Motor neuron (in vitro differentiated cells): ENCODE results near the gene NSD2. TPM values are rescaled to one million over a fixed set of nuclear protein-coding genes. Genes with fewer than 3 reads are reported as not detected.

Source experiments
- ATAC-seq, 8 experiments: fragments of 200-7000 bp; cut with Tn5 transposase; replicated peaks in 6 of 8; 2 replicates each; pipeline ENCODE4 v1.8.0; 2021; ENCODE audit warnings: mild to moderate bottlenecking in 8 of 8, moderate library complexity in 8 of 8
- H3K27ac ChIP-seq, 2 donors: fragments of 250-450 bp; sonication (Bioruptor Pico); 2 replicates each; pipeline ENCODE4 v1.9.0; 2021; ENCODE audit warnings: antibody characterized with exemption in 2 of 2, mild to moderate bottlenecking in 2 of 2, moderate library complexity in 1 of 2
- H3K4me1 ChIP-seq, 2 donors: fragments of 250-450 bp; sonication (Bioruptor Pico); replicated peaks in 1 of 2; 2 replicates each; pipeline ENCODE4 v1.6.1; 2021; ENCODE audit warnings: antibody characterized with exemption in 2 of 2, mild to moderate bottlenecking in 2 of 2, moderate library complexity in 1 of 2
- H3K4me3 ChIP-seq, 5 donors: fragments of 250-450 bp; sonication (Bioruptor Pico); 2 replicates each; pipeline ENCODE4 v1.9.0; 2021; ENCODE audit warnings: antibody characterized with exemption in 5 of 5, mild to moderate bottlenecking in 5 of 5, moderate library complexity in 4 of 5
- WGBS, 10 experiments: fragments of 450-650 bp; shearing (Covaris generic); methylation state at CpG; one replicate each; pipeline ENCODE4 v1.0.0; 2022; 5-methylcytosine and 5-hydroxymethylcytosine counted together
- in situ Hi-C, 9 experiments: fragments of 400-800 bp; cut with MboI; loops; one replicate each; pipeline ENCODE4 v1.15.0; 2021; ENCODE audit warnings: low sequenced_read_pairs in 9 of 9, low pct_unique_long_range_greater_than_20kb in 2 of 9; ENCODE audit not compliant: unreplicated experiment in 9 of 9
- total RNA-seq, 8 experiments: library from RNA; unstranded; fragments of 300-600 nt; gene quantifications; 2 replicates each; pipeline versions ENCODE4 v1.2.3 to v1.2.4, GENCODE V29; 2022

The NSD2 gene
- total RNA-seq, 8 experiments from 2014 or later, result 2.9 to 118 (median 63.8) TPM

GRCh38 chr4:1874201-1874600 is 3.0 kb downstream of the NSD2 start:
- no peak for ATAC-seq
- WGBS, 10 experiments, result 80 to 100% (median 90%) methylated on average over 1 to 3 of the region's 3 CpGs; no CpG with 5 or more reads in 3 of the 10 experiments
- Histone ChIP-seq H3K27ac (no peak overlapping the region), H3K4me1 (peaks cover 14 to 24% of the 10 kb centered on the region in 2 donors), H3K4me3 (no peak overlapping the region)
- in situ Hi-C loops, result no loop called here

GRCh38 chr4:1879485-1879884 is 8.3 kb downstream of the NSD2 start:
- H3K27ac ChIP-seq, result peak overlapping the region in 1 of 2 donors; percentile 17
- 83 to 100% (median 100%) methylated on average over 1 to 2 of the region's 4 CpGs; no CpG with 5 or more reads in 7 of the 10 experiments for WGBS, 10 experiments

GRCh38 chr4:1880332-1880731 is 9.1 kb downstream of the NSD2 start:
- peak in 1 of 8 experiments; percentile 25 for ATAC-seq
- Histone ChIP-seq H3K27ac (no peak overlapping the region), H3K4me1 (peaks cover 8 to 13% of the 10 kb centered on the region in 2 donors), H3K4me3 (no peak overlapping the region)
- in situ Hi-C loops, result no loop called here
- 40 to 100% (median 80%) methylated on average over 1 of the region's 1 CpG; no CpG with 5 or more reads in 5 of the 10 experiments for WGBS, 10 experiments

More at GRCh38 chr4:1879485-1879884, 8.3 kb downstream of the NSD2 start:
- in situ Hi-C loops, result no loop called here
- Histone ChIP-seq H3K4me3 (no peak overlapping the region), H3K4me1 (peaks cover 8 to 13% of the 10 kb centered on the region in 2 donors)
- no peak for ATAC-seq

GRCh38 chr4:1882850-1883271 is 11.7 kb downstream of the NSD2 start:
- in situ Hi-C loops, result no loop called here
- Histone ChIP-seq H3K4me3 (no peak overlapping the region), H3K4me1 (peaks cover 8 to 13% of the 10 kb centered on the region in 2 donors), H3K27ac (no peak overlapping the region)
- WGBS, 10 experiments, result 100% methylated on average over 1 of the region's 1 CpG; no CpG with 5 or more reads in 6 of the 10 experiments
- no peak for ATAC-seq

GRCh38 chr4:1883583-1883982 is 12.4 kb downstream of the NSD2 start:
- 82 to 100% (median 91%) methylated on average over 2 to 7 of the region's 8 CpGs; no CpG with 5 or more reads in 2 of the 10 experiments for WGBS, 10 experiments
- H3K4me1 ChIP-seq, result peaks cover 8 to 13% of the 10 kb centered on the region in 2 donors
- no peak overlapping the region for H3K27ac ChIP-seq
- no peak overlapping the region for H3K4me3 ChIP-seq
- in situ Hi-C loops, result no loop called here
- ATAC-seq, result no peak

GRCh38 chr4:1885414-1885813 is 14.2 kb downstream of the NSD2 start:
- no peak for ATAC-seq
- Histone ChIP-seq H3K27ac (no peak overlapping the region), H3K4me3 (no peak overlapping the region), H3K4me1 (peaks cover 2% of the 10 kb centered on the region in 2 donors)
- 80 to 100% (median 96%) methylated on average over 1 to 2 of the region's 2 CpGs; no CpG with 5 or more reads in 6 of the 10 experiments for WGBS, 10 experiments
- in situ Hi-C loops, result no loop called here

GRCh38 chr4:1887052-1887451 is 15.9 kb downstream of the NSD2 start:
- in situ Hi-C loops, result no loop called here
- WGBS, 10 experiments, result 58 to 100% (median 70%) methylated on average over 1 to 2 of the region's 2 CpGs; no CpG with 5 or more reads in 2 of the 10 experiments
- no peak for ATAC-seq
- Histone ChIP-seq H3K4me3 (no peak overlapping the region), H3K4me1 (no peaks in the 10 kb centered on the region), H3K27ac (no peak overlapping the region)

- no peaks in the 10 kb centered on the region for H3K4me1 ChIP-seq
- ATAC-seq, result no peak
- no peak overlapping the region for H3K4me3 ChIP-seq
- in situ Hi-C loops, result no loop called here
- no peak overlapping the region for H3K27ac ChIP-seq
- WGBS, 10 experiments, result 96 to 100% (median 100%) methylated on average over 1 to 10 of the region's 11 CpGs; no CpG with 5 or more reads in 1 of the 10 experiments
These were observed 19.9 kb downstream of the NSD2 start for GRCh38 chr4:1890979-1891570.

GRCh38 chr4:1895971-1896657 is 24.9 kb downstream of the NSD2 start:
- in situ Hi-C loops, result no loop called here
- H3K4me1 ChIP-seq, result peaks cover 7 to 8% of the 10 kb centered on the region in 2 donors
- 67 to 100% (median 100%) methylated on average over 1 to 3 of the region's 8 CpGs; no CpG with 5 or more reads in 1 of the 10 experiments for WGBS, 10 experiments
- H3K4me3 ChIP-seq, result no peak overlapping the region
- ATAC-seq, result no peak
- no peak overlapping the region for H3K27ac ChIP-seq

GRCh38 chr4:1896658-1896991 is 25.4 kb downstream of the NSD2 start:
- Histone ChIP-seq H3K27ac (no peak overlapping the region), H3K4me1 (peaks cover 7 to 8% of the 10 kb centered on the region in 2 donors), H3K4me3 (no peak overlapping the region)
- in situ Hi-C loops, result no loop called here
- ATAC-seq, result no peak
- 81 to 100% (median 97%) methylated on average over 2 to 6 of the region's 6 CpGs; no CpG with 5 or more reads in 2 of the 10 experiments for WGBS, 10 experiments

- WGBS, 10 experiments, result 69 to 100% (median 100%) methylated on average over 1 to 4 of the region's 6 CpGs; no CpG with 5 or more reads in 5 of the 10 experiments
- H3K4me1 ChIP-seq, result peaks cover 7 to 8% of the 10 kb centered on the region in 2 donors
- ATAC-seq, result no peak
- in situ Hi-C loops, result no loop called here
- H3K4me3 ChIP-seq, result no peak overlapping the region
- no peak overlapping the region for H3K27ac ChIP-seq
These were observed 26.8 kb downstream of the NSD2 start for GRCh38 chr4:1898007-1898406.

- H3K27ac ChIP-seq, result no peak overlapping the region
- in situ Hi-C loops, result no loop called here
- peak in 1 of 8 experiments; percentile 8 for ATAC-seq
- H3K4me3 ChIP-seq, result no peak overlapping the region
- peaks cover 7 to 8% of the 10 kb centered on the region in 2 donors for H3K4me1 ChIP-seq
- WGBS, 10 experiments, result 67 to 100% (median 100%) methylated on average over 1 of the region's 1 CpG; no CpG with 5 or more reads in 5 of the 10 experiments
These were observed 27.5 kb downstream of the NSD2 start for GRCh38 chr4:1898681-1899080.
